GM23338 (cell line): ENCODE results near the gene OSBPL3.

ENCODE experiments used
- CREB1 ChIP-seq: fragments of 250-450 bp; sonication (Bioruptor Pico); IDR thresholded peaks from 2 replicates; pipeline ENCODE4 v1.5.0; 2020; ENCODE audit warnings: low read depth, mild to moderate bottlenecking, moderate library complexity
- EZH2 ChIP-seq: fragments of 200-600 bp; sonication (generic); IDR thresholded peaks from one replicate; pipeline ENCODE4 v1.8.0; 2017; ENCODE audit warnings: antibody characterized with exemption, mild to moderate bottlenecking, low read depth; ENCODE audit not compliant: unreplicated experiment
- EZH2phosphoT487 ChIP-seq: fragments of 200-600 bp; sonication (generic); IDR thresholded peaks from one replicate; pipeline ENCODE4 v1.8.1; 2018; ENCODE audit warnings: antibody characterized with exemption; ENCODE audit not compliant: unreplicated experiment
- JUNB ChIP-seq: IDR thresholded peaks from one replicate; pipeline ENCODE4 v1.6.1; 2016; ENCODE audit warnings: antibody characterized with exemption; ENCODE audit not compliant: unreplicated experiment
- NANOG ChIP-seq: IDR thresholded peaks from 2 replicates; pipeline ENCODE4 v1.6.1; 2016; ENCODE audit warnings: antibody characterized with exemption, borderline replicate concordance
- POLR2AphosphoS5 ChIP-seq: IDR thresholded peaks from 2 replicates; pipeline ENCODE4 v1.6.1; 2016; ENCODE audit warnings: antibody characterized with exemption, low read depth
- STAT1 ChIP-seq: IDR thresholded peaks from one replicate; pipeline ENCODE4 v1.6.1; 2016; ENCODE audit warnings: antibody characterized with exemption; ENCODE audit not compliant: unreplicated experiment
- ZNF114 ChIP-seq: fragments of 250-450 bp; sonication (Bioruptor Pico); IDR thresholded peaks from 2 replicates; pipeline ENCODE4 v1.5.0; 2020; ENCODE audit warnings: mild to moderate bottlenecking, moderate library complexity
- ZNF331 ChIP-seq: fragments of 250-450 bp; sonication (Bioruptor Pico); IDR thresholded peaks from 2 replicates; pipeline ENCODE4 v1.5.0; 2020; ENCODE audit warnings: low read depth, mild to moderate bottlenecking, moderate library complexity
- TF ChIP-seq, protein P1 (sequence below), 2 experiments: fragments of 200-600 bp in 1 of 2; sonication (generic) in 1 of 2; conservative IDR thresholded peaks; 2 replicates each; pipeline versions ENCODE4 v1.5.1 to v1.6.1; 2016 to 2017; ENCODE audit warnings: antibody characterized with exemption in 2 of 2, low read depth in 2 of 2, mild to moderate bottlenecking in 2 of 2, moderate library complexity in 1 of 2
- TF ChIP-seq, protein P2 (sequence below): IDR thresholded peaks from one replicate; pipeline ENCODE4 v1.6.1; 2018; ENCODE audit warnings: antibody characterized with exemption; ENCODE audit not compliant: unreplicated experiment

DNA sequence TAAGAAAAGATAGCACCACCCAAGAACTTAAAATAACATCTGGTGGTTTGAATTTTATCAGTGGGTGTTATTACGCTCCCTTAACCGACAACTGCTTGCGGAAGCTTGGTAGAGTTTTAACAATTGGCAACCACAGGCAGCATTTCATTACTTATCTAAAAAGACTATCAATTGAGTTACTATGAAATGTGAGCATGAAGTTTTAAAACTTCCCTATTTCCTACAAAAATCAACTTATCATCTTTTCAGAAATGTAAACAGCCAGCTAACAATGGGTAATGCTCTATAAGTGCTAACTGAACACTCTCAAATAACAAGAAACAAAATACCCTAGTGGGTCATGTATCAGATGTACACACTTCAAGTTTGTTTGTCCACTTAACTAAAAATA is 68.8 kb downstream of the OSBPL3 start:
- TF ChIP-seq, protein P1, sequence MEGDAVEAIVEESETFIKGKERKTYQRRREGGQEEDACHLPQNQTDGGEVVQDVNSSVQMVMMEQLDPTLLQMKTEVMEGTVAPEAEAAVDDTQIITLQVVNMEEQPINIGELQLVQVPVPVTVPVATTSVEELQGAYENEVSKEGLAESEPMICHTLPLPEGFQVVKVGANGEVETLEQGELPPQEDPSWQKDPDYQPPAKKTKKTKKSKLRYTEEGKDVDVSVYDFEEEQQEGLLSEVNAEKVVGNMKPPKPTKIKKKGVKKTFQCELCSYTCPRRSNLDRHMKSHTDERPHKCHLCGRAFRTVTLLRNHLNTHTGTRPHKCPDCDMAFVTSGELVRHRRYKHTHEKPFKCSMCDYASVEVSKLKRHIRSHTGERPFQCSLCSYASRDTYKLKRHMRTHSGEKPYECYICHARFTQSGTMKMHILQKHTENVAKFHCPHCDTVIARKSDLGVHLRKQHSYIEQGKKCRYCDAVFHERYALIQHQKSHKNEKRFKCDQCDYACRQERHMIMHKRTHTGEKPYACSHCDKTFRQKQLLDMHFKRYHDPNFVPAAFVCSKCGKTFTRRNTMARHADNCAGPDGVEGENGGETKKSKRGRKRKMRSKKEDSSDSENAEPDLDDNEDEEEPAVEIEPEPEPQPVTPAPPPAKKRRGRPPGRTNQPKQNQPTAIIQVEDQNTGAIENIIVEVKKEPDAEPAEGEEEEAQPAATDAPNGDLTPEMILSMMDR (conservative IDR thresholded peaks at IDR 0.05; ENCODE audit: low read depth in 2 of 2): no peak
- TF ChIP-seq EZH2 (no peak), POLR2AphosphoS5 (no peak), EZH2phosphoT487 (no peak), ZNF331 (CRISPR knock-in tag) (no peak), STAT1 (no peak), CREB1 (CRISPR knock-in tag) (no peak), JUNB (no peak), NANOG (no peak), ZNF114 (no peak)
- TF ChIP-seq, protein P2, sequence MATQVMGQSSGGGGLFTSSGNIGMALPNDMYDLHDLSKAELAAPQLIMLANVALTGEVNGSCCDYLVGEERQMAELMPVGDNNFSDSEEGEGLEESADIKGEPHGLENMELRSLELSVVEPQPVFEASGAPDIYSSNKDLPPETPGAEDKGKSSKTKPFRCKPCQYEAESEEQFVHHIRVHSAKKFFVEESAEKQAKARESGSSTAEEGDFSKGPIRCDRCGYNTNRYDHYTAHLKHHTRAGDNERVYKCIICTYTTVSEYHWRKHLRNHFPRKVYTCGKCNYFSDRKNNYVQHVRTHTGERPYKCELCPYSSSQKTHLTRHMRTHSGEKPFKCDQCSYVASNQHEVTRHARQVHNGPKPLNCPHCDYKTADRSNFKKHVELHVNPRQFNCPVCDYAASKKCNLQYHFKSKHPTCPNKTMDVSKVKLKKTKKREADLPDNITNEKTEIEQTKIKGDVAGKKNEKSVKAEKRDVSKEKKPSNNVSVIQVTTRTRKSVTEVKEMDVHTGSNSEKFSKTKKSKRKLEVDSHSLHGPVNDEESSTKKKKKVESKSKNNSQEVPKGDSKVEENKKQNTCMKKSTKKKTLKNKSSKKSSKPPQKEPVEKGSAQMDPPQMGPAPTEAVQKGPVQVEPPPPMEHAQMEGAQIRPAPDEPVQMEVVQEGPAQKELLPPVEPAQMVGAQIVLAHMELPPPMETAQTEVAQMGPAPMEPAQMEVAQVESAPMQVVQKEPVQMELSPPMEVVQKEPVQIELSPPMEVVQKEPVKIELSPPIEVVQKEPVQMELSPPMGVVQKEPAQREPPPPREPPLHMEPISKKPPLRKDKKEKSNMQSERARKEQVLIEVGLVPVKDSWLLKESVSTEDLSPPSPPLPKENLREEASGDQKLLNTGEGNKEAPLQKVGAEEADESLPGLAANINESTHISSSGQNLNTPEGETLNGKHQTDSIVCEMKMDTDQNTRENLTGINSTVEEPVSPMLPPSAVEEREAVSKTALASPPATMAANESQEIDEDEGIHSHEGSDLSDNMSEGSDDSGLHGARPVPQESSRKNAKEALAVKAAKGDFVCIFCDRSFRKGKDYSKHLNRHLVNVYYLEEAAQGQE: no peak
